Astrocyte (in vitro differentiated cells and primary cell): Measurements from ENCODE around the gene KCNJ4. TPM values are rescaled to one million over a fixed set of nuclear protein-coding genes. Genes with fewer than 3 reads are reported as not detected.

Experiments
- DNase-seq: peaks from one replicate; pipeline ENCODE4 v3.0.0-alpha.2; 2010; ENCODE audit warnings: low read depth
- FAIRE-seq: peaks from 2 replicates; lab custom pipeline; 2011; peaks lifted over from hg19 to GRCh38; lab: Jason Lieb, UNC
- H2AFZ ChIP-seq: 2 replicates; pipeline ENCODE4 v1.6.0; 2012; ENCODE audit warnings: low read depth, low read length, inconsistent platforms
- H3K27ac ChIP-seq: 2 replicates; pipeline ENCODE4 v1.5.1; 2011; ENCODE audit warnings: low read depth, low read length, inconsistent platforms
- H3K27me3 ChIP-seq: 2 replicates; pipeline ENCODE4 v1.6.0; 2011; ENCODE audit warnings: low read length, inconsistent platforms; ENCODE audit not compliant: insufficient read depth
- H3K36me3 ChIP-seq: 2 replicates; pipeline ENCODE4 v1.5.1; 2011; ENCODE audit warnings: low read length, inconsistent platforms; ENCODE audit not compliant: insufficient read depth
- H3K4me1 ChIP-seq: 2 replicates; pipeline ENCODE4 v1.5.1; 2011; ENCODE audit warnings: low read length, inconsistent platforms; ENCODE audit not compliant: insufficient read depth
- H3K4me2 ChIP-seq: 2 replicates; pipeline ENCODE4 v1.6.0; 2012; ENCODE audit warnings: low read length, inconsistent platforms
- H3K4me3 ChIP-seq: 2 replicates; pipeline ENCODE4 v1.5.1; 2011; ENCODE audit warnings: low read depth, mild to moderate bottlenecking, low read length, inconsistent platforms; ENCODE audit not compliant: insufficient read depth
- H3K79me2 ChIP-seq: 2 replicates; pipeline ENCODE4 v1.6.0; 2012; ENCODE audit warnings: mild to moderate bottlenecking, low read length, inconsistent platforms; ENCODE audit not compliant: insufficient read depth
- H3K9ac ChIP-seq: 2 replicates; pipeline ENCODE4 v1.6.0; 2012; ENCODE audit warnings: mild to moderate bottlenecking, low read length, inconsistent platforms
- H3K9me3 ChIP-seq: 2 replicates; pipeline ENCODE4 v1.5.1; 2012; ENCODE audit warnings: low read depth, mild to moderate bottlenecking, low read length, inconsistent platforms; ENCODE audit not compliant: insufficient read depth
- H4K20me1 ChIP-seq: 2 replicates; pipeline ENCODE4 v1.6.0; 2012; ENCODE audit warnings: low read length, inconsistent platforms; ENCODE audit not compliant: insufficient read depth
- H3K27ac Mint-ChIP-seq: one replicate; pipeline ENCODE4 v1.8.0; 2021; ENCODE audit warnings: mild to moderate bottlenecking, mixed read lengths; ENCODE audit not compliant: unreplicated experiment
- H3K27me3 Mint-ChIP-seq: one replicate; pipeline ENCODE4 v1.8.0; 2021; ENCODE audit warnings: low read depth, mixed read lengths; ENCODE audit not compliant: unreplicated experiment
- H3K36me3 Mint-ChIP-seq: one replicate; pipeline ENCODE4 v1.8.0; 2021; ENCODE audit warnings: low read depth, mixed read lengths; ENCODE audit not compliant: unreplicated experiment
- H3K4me1 Mint-ChIP-seq: one replicate; pipeline ENCODE4 v1.8.0; 2021; ENCODE audit warnings: low read depth, mixed read lengths; ENCODE audit not compliant: unreplicated experiment
- H3K4me3 Mint-ChIP-seq: one replicate; pipeline ENCODE4 v1.8.0; 2021; ENCODE audit warnings: mild to moderate bottlenecking, moderate library complexity, mixed read lengths; ENCODE audit not compliant: unreplicated experiment
- H3K9me3 Mint-ChIP-seq: one replicate; pipeline ENCODE4 v1.8.0; 2021; ENCODE audit warnings: mild to moderate bottlenecking, mixed read lengths; ENCODE audit not compliant: unreplicated experiment
- CTCF ChIP-seq: IDR thresholded peaks from 2 replicates; pipeline ENCODE4 v1.5.1; 2011; ENCODE audit warnings: low read depth, mild to moderate bottlenecking, inconsistent platforms, low read length, moderate library complexity; ENCODE audit not compliant: insufficient read depth
- EZH2 ChIP-seq: IDR thresholded peaks from 2 replicates; pipeline ENCODE4 v1.6.1; 2012; ENCODE audit warnings: mild to moderate bottlenecking, low read length, inconsistent platforms; ENCODE audit not compliant: insufficient read depth
- total RNA-seq: library from RNA; stranded (reverse); gene quantifications from 2 replicates; pipeline ENCODE4 v1.2.1, GENCODE V29; 2021

KCNJ4 gene
- total RNA-seq, 1 donor from 2014 or later = 0.30 TPM

GRCh38 chr22:38448945-38449745, 5.9 kb downstream of the KCNJ4 start:
- Histone ChIP-seq H3K9ac (no peak overlapping the region), H3K79me2 (no peaks in the 10 kb centered on the region), H4K20me1 (peaks cover 4% of the 10 kb centered on the region), H2AFZ (no peak overlapping the region), H3K4me2 (no peak overlapping the region), H3K36me3 (no peaks in the 10 kb centered on the region), H3K4me3 (no peak overlapping the region), H3K27me3 (peaks cover 37% of the 10 kb centered on the region), H3K27ac (no peak overlapping the region), H3K4me1 (peaks cover 4% of the 10 kb centered on the region), H3K9me3 (no peaks in the 10 kb centered on the region)
- Mint-ChIP-seq H3K27ac (no peak overlapping the region), H3K4me1 (no peaks in the 10 kb centered on the region), H3K9me3 (no peaks in the 10 kb centered on the region), H3K4me3 (no peak overlapping the region), H3K27me3 (peaks cover 60% of the 10 kb centered on the region), H3K36me3 (no peaks in the 10 kb centered on the region)
- no peak for TF ChIP-seq EZH2
- no peak for TF ChIP-seq CTCF
- no peak for FAIRE-seq
- DNase-seq = no peak

DNA sequence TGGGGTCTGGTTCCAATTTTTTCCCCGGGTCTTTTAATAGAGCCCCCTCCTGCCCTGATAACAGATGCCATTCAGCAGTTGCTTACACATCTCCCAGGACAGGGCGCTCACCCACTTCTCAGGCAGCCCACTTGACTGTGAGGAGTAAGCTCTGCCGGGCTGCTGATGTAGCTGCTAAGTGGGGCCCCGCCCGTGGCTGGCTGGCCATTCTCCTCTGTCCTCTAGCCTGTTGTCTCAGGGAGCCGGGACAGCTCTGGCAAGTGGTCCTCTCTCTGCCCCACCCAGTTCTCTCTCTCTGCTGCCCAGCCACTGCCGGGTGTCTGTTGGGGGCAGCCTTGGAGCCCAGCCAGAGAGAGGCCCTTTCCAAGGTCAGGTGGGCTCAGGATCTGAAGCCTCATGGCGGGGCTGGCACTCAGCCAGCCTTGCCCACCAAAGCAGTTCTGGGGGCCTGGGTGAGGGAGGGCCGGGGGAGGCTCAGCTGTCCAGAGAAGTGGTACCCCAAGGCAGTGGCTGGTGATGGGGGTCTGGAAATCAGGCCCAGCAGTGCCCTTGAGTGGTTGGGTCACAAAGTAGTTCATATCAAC, 8.9 kb downstream of the KCNJ4 start:
- Histone ChIP-seq H3K27ac (no peak overlapping the region), H3K9me3 (no peaks in the 10 kb centered on the region), H2AFZ (no peak overlapping the region), H3K4me2 (no peak overlapping the region), H3K4me3 (no peak overlapping the region), H3K27me3 (peaks cover 16% of the 10 kb centered on the region), H3K4me1 (no peaks in the 10 kb centered on the region), H3K79me2 (no peaks in the 10 kb centered on the region), H3K9ac (no peak overlapping the region), H4K20me1 (no peaks in the 10 kb centered on the region), H3K36me3 (no peaks in the 10 kb centered on the region)
- no peak for FAIRE-seq
- Mint-ChIP-seq H3K9me3 (no peaks in the 10 kb centered on the region), H3K4me3 (no peak overlapping the region), H3K27ac (no peak overlapping the region), H3K27me3 (peaks cover 53% of the 10 kb centered on the region), H3K36me3 (peaks cover 1% of the 10 kb centered on the region), H3K4me1 (no peaks in the 10 kb centered on the region)
- DNase-seq = no peak
- TF ChIP-seq CTCF (no peak), EZH2 (no peak)

- no peak for TF ChIP-seq CTCF
- H3K9me3 ChIP-seq = no peaks in the 10 kb centered on the region
- H3K4me3 ChIP-seq = no peak overlapping the region
- H3K27me3 ChIP-seq = peaks cover 7% of the 10 kb centered on the region
- no peaks in the 10 kb centered on the region for H3K79me2 ChIP-seq
- no peak overlapping the region for H3K27ac ChIP-seq
- peaks cover 1% of the 10 kb centered on the region for H3K36me3 Mint-ChIP-seq
- H3K9ac ChIP-seq = no peak overlapping the region
- DNase-seq = no peak
- no peaks in the 10 kb centered on the region for H3K4me1 Mint-ChIP-seq
- no peak overlapping the region for H2AFZ ChIP-seq
- no peak overlapping the region for H3K4me3 Mint-ChIP-seq
- H3K36me3 ChIP-seq = no peaks in the 10 kb centered on the region
- H3K27ac Mint-ChIP-seq = no peak overlapping the region
- FAIRE-seq = no peak
- peaks cover 48% of the 10 kb centered on the region for H3K27me3 Mint-ChIP-seq
- H3K4me1 ChIP-seq = no peaks in the 10 kb centered on the region
- H3K9me3 Mint-ChIP-seq = peaks cover 1% of the 10 kb centered on the region
- no peak overlapping the region for H3K4me2 ChIP-seq
- no peaks in the 10 kb centered on the region for H4K20me1 ChIP-seq
Measured at GRCh38 chr22:38444783-38445182, 10.2 kb downstream of the KCNJ4 start.
